HCT116 (cell line): ENCODE data around the gene CTDSPL2. TPM values are rescaled to one million over a fixed set of nuclear protein-coding genes. Genes with fewer than 3 reads are reported as not detected.
A peak's percentile ranks its signal among the peaks of the same experiment; 100 is the strongest.

Experiments
- ATAC-seq: fragments of 200-7000 bp; cut with Tn5 transposase; 2 replicates; pipeline ENCODE4 v1.9.1; 2020; ENCODE audit warnings: mild to moderate bottlenecking, moderate library complexity
- BruUV-seq: library from RNA; stranded (reverse); fragments of 400-500 nt; replicated peaks from 2 replicates; lab custom pipeline; 2021; lab: Mats Ljungman, UMichigan
- CTCF ChIA-PET: fragments of 300-600 bp; sonication (Branson Sonifier 250); formaldehyde crosslinking; loops from one replicate; lab custom pipeline; 2021; ENCODE audit warnings: antibody characterized with exemption; lab: Charles Lee
- POLR2A ChIA-PET: fragments of 300-600, 350-600 bp; sonication (Branson Sonifier 250); formaldehyde crosslinking; loops from one replicate; lab custom pipeline; 2021; ENCODE audit warnings: antibody characterized with exemption; lab: Charles Lee
- RAD21 ChIA-PET, 2 experiments: fragments of 300-600 bp; sonication (Branson Sonifier 250); formaldehyde crosslinking; loops; one replicate each; lab custom pipeline; 2023; ENCODE audit warnings: low total read pairs in 2 of 2; ENCODE audit not compliant: uncharacterized antibody in 2 of 2, unreplicated experiment in 2 of 2, low non-redundant PET in 1 of 2; lab: Charles Lee
- DNase-seq: peaks from one replicate; pipeline ENCODE4 v3.0.0-alpha.2; 2010; ENCODE audit warnings: low read depth, low spot score
- H2AFZ ChIP-seq: fragments of 200-600 bp; shearing (Covaris generic), sonication (generic); 2 replicates; pipeline ENCODE4 v1.6.1; 2017; ENCODE audit warnings: low read depth, mixed run types, mixed read lengths, antibody characterized with exemption, low read length; ENCODE audit not compliant: poor library complexity, severe bottlenecking
- H3K27ac ChIP-seq: 2 replicates; pipeline ENCODE4 v1.5.1; 2012; ENCODE audit warnings: low read depth, low read length
- H3K27me3 ChIP-seq: fragments of 200-600 bp; sonication (generic); 2 replicates; pipeline ENCODE4 v1.6.1; 2016; ENCODE audit warnings: mixed run types, low read length, mixed read lengths; ENCODE audit not compliant: insufficient read depth
- H3K36me3 ChIP-seq, 2 experiments: fragments of 200-500 bp in 1 of 2; fragments of 200-600 bp in 1 of 2; sonication (Bioruptor generic) in 1 of 2; sonication (generic) in 1 of 2; 2 replicates each; pipeline versions ENCODE4 v1.5.1 to v1.6.1; 2014 to 2016; ENCODE audit warnings: low read length in 2 of 2, inconsistent platforms in 1 of 2, mixed read lengths in 1 of 2, mixed run types in 1 of 2; ENCODE audit not compliant: insufficient read depth in 2 of 2, control insufficient read depth in 1 of 2
- H3K4me1 ChIP-seq, 2 experiments: fragments of 200-600 bp in 1 of 2; sonication (generic) in 1 of 2; 2 replicates each; pipeline versions ENCODE4 v1.5.1 to v1.6.1; 2012 to 2017; ENCODE audit warnings: low read length in 2 of 2, inconsistent platforms in 1 of 2, mild to moderate bottlenecking in 1 of 2, mixed read lengths in 1 of 2, mixed run types in 1 of 2, moderate library complexity in 1 of 2; ENCODE audit not compliant: insufficient read depth in 2 of 2, control insufficient read depth in 1 of 2
- H3K4me2 ChIP-seq: fragments of 200-600 bp; sonication (generic); 2 replicates; pipeline ENCODE4 v1.6.1; 2017; ENCODE audit warnings: mixed run types, low read length, mixed read lengths
- H3K4me3 ChIP-seq, 2 experiments: fragments of 200-600 bp in 1 of 2; sonication (generic) in 1 of 2; replicated peaks in 1 of 2; 2 replicates each; pipeline ENCODE4 v1.5.1; 2011 to 2016; ENCODE audit warnings: low read length in 2 of 2, control low read depth in 1 of 2, low read depth in 1 of 2, mild to moderate bottlenecking in 1 of 2, mixed read lengths in 1 of 2, mixed run types in 1 of 2
- H3K79me2 ChIP-seq: fragments of 200-600 bp; sonication (generic); 2 replicates; pipeline ENCODE4 v1.6.1; 2017; ENCODE audit warnings: mild to moderate bottlenecking, mixed run types, low read length, moderate library complexity, mixed read lengths; ENCODE audit not compliant: insufficient read depth
- H3K9ac ChIP-seq: fragments of 200-600 bp; sonication (generic); 2 replicates; pipeline ENCODE4 v1.6.1; 2016; ENCODE audit warnings: low read length, mixed read lengths
- H3K9me2 ChIP-seq: fragments of 200-600 bp; sonication (generic), shearing (Covaris generic); 2 replicates; pipeline ENCODE4 v1.6.1; 2017; ENCODE audit warnings: mixed run types, mild to moderate bottlenecking, moderate library complexity; ENCODE audit not compliant: insufficient read depth
- H3K9me3 ChIP-seq, 2 experiments: fragments of 200-500 bp in 1 of 2; fragments of 200-600 bp in 1 of 2; sonication (Bioruptor generic) in 1 of 2; sonication (generic) in 1 of 2; 2 replicates each; pipeline ENCODE4 v1.6.1; 2014 to 2017; ENCODE audit warnings: low read length in 2 of 2, mixed read lengths in 2 of 2, inconsistent platforms in 1 of 2, low read depth in 1 of 2, mild to moderate bottlenecking in 1 of 2, mixed run types in 1 of 2, moderate library complexity in 1 of 2; ENCODE audit not compliant: control insufficient read depth in 1 of 2, insufficient read depth in 1 of 2
- H4K20me1 ChIP-seq: fragments of 200-600 bp; sonication (generic), shearing (Covaris generic); 2 replicates; pipeline ENCODE4 v1.6.1; 2017; ENCODE audit warnings: mixed run types, mild to moderate bottlenecking, moderate library complexity; ENCODE audit not compliant: insufficient read depth
- ATF3 ChIP-seq: IDR thresholded peaks from 2 replicates; pipeline ENCODE4 v1.6.1; 2012
- CBX3 ChIP-seq: IDR thresholded peaks from 2 replicates; pipeline ENCODE4 v1.6.1; 2012; ENCODE audit warnings: low read depth
- CEBPB ChIP-seq: IDR thresholded peaks from 2 replicates; pipeline ENCODE4 v1.6.1; 2012; ENCODE audit warnings: low read depth
- CTCF ChIP-seq, 3 experiments: fragments of 200-600 bp in 1 of 3; sonication (generic) in 1 of 3; IDR thresholded peaks in 2 of 3; conservative IDR thresholded peaks in 1 of 3; 2 replicates each; pipeline ENCODE4 v1.5.1; 2012 to 2017; ENCODE audit warnings: low read depth in 2 of 3, low read length in 2 of 3, antibody characterized with exemption in 1 of 3, borderline replicate concordance in 1 of 3, control low read depth in 1 of 3, mild to moderate bottlenecking in 1 of 3, mixed read lengths in 1 of 3, mixed run types in 1 of 3, moderate library complexity in 1 of 3; ENCODE audit not compliant: insufficient read depth in 1 of 3
- EZH2phosphoT487 ChIP-seq: fragments of 200-600 bp; IDR thresholded peaks from 2 replicates; pipeline ENCODE4 v1.6.1; 2018; ENCODE audit warnings: antibody characterized with exemption, borderline replicate concordance
- FOSL1 ChIP-seq: IDR thresholded peaks from 2 replicates; pipeline ENCODE4 v1.6.1; 2012; ENCODE audit warnings: low read depth
- POLR2A ChIP-seq: IDR thresholded peaks from 2 replicates; pipeline ENCODE4 v1.7.0; 2011; ENCODE audit warnings: borderline replicate concordance; ENCODE audit not compliant: insufficient read depth, insufficient read length; ENCODE audit errors: extremely low read depth
- TCF7L2 ChIP-seq: IDR thresholded peaks from 2 replicates; pipeline ENCODE4 v1.7.0; 2011; ENCODE audit warnings: borderline replicate concordance, inconsistent platforms; ENCODE audit not compliant: insufficient read depth, insufficient read length; ENCODE audit errors: extremely low read depth
- YY1 ChIP-seq: IDR thresholded peaks from 2 replicates; pipeline ENCODE4 v1.6.1; 2011; ENCODE audit warnings: low read length, low read depth, moderate library complexity, mild to moderate bottlenecking; ENCODE audit not compliant: insufficient replicate concordance; ENCODE audit errors: extremely low read depth
- ZFX ChIP-seq: fragments of 450-650 bp; IDR thresholded peaks from 2 replicates; pipeline ENCODE4 v1.6.1; 2017
- intact Hi-C: fragments of 100-400 bp; cut with micrococcal nuclease; formaldehyde crosslinking; loops from 2 replicates; pipeline ENCODE4 v1.10.0; 2022
- total RNA-seq: library from RNA; stranded (reverse); gene quantifications from one replicate; pipeline ENCODE4 v1.2.1, GENCODE V29; 2021; ENCODE audit not compliant: unreplicated experiment
- TF ChIP-seq, protein P1 (sequence below): IDR thresholded peaks from 2 replicates; pipeline ENCODE4 v1.6.1; 2012; ENCODE audit warnings: low read depth

The CTDSPL2 gene
- total RNA-seq, 1 experiment from 2014 or later: 56.0 TPM

DNA sequence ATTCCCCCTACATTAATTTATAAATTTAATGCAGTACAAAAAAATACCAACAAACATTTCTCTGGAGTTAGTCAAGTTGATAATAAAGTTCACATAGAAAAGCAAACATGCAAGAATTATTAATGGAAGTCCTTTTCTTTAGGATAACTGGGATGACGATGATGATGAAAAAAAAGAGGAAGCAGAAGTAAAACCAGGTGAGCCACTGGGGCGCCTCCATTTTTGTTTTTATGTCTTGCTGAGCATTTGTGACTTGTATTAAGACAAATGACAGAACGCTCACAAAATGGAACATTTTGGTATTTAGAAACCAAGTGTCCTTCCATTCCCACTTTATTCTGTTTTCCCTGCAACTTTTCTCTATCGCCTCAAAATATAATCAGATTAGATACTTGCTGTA is 123.3 kb downstream of the CTDSPL2 start:
- H3K79me2 ChIP-seq: peaks cover 98% of the 10 kb centered on the region
- ATAC-seq: no peak
- no peaks in the 10 kb centered on the region for H3K9me2 ChIP-seq
- CTCF ChIA-PET: interaction anchor here (1.3 kb wide), 1 partner anchor 28 kb away, joined by 3 read pairs; no protein-coding TSS in a partner anchor
- BruUV-seq: no TSS peak
- POLR2A ChIA-PET: no interaction called here
- no peak overlapping the region for H3K27ac ChIP-seq
- H2AFZ ChIP-seq: no peak overlapping the region
- H3K4me3 ChIP-seq: no peak overlapping the region
- H4K20me1 ChIP-seq: peaks cover 39% of the 10 kb centered on the region
- no peak for DNase-seq
- peaks cover 37 to 49% of the 10 kb centered on the region in 2 experiments for H3K36me3 ChIP-seq
- intact Hi-C loops: loop anchor here (10.0 kb wide), 1 partner anchor 676 kb away; no protein-coding TSS in a partner anchor
- no peaks in the 10 kb centered on the region for H3K9me3 ChIP-seq
- RAD21 ChIA-PET: no interaction called here
- H3K27me3 ChIP-seq: no peaks in the 10 kb centered on the region
- TF ChIP-seq POLR2A: no peak
- TF ChIP-seq ATF3: no peak
- no peak for TF ChIP-seq CTCF (IDR thresholded peaks at IDR 0.05 in 2 of 3, conservative IDR thresholded peaks at IDR 0.05 in 1 of 3; ENCODE audit: borderline replicate concordance in 1 of 3, insufficient read depth in 1 of 3, low read depth in 2 of 3, low read length in 2 of 3)
- no peak for TF ChIP-seq TCF7L2
- TF ChIP-seq, all 23 proteins: peak for 0
- Histone ChIP-seq H3K9ac (no peak overlapping the region), H3K4me2 (no peak overlapping the region), H3K4me1 (peaks cover 0 to 2% of the 10 kb centered on the region in 2 experiments; a peak in 1 of 4 replicates)

DNA sequence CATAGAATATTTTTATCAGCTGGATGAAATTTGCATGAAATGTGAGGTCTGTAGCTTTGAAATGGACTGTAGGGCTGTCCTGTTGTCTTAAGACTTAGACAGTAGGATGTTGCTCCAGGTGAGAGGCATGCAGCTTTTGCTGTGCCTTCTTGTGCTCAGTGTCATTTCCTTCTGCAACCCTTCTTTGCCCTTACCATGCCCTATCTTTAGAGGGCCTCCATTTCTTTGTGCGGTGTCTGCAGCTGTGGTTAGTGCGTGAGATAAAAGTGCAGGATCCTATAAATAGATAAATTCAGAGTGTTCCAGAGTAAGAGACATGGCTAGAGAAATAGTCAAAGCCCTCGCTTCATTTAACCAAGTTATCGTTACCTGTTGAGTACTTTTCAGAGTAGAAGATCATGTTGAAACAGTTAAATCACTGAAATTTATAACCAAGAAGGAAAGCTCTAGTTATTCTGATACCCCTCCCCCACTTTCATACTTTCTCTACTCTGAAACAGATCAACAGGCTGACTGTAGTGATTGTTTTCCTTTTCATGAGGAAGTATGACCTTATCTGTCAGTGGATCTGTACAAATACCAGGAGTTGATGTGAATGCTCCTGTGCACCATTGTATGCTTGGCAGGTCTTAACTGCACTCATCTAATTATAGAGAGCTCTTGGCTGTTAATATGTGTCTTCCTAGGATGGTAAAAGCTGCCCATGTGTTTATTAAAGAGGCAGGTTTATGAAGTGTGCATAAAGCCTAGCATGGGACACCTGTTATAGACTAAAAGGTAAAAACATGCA is 127.7 kb downstream of the CTDSPL2 start:
- no peak overlapping the region for H3K27ac ChIP-seq
- H3K79me2 ChIP-seq: peaks cover 90% of the 10 kb centered on the region
- no peak overlapping the region for H3K4me3 ChIP-seq
- H2AFZ ChIP-seq: no peak overlapping the region
- no peaks in the 10 kb centered on the region for H3K9me3 ChIP-seq
- ATAC-seq (no peak), DNase-seq (no peak)
- POLR2A ChIA-PET: no interaction called here
- no peak overlapping the region for H3K9ac ChIP-seq
- H3K4me1 ChIP-seq: no peaks in the 10 kb centered on the region; a peak in 1 of 4 replicates
- TSS peak; percentile 8 for BruUV-seq
- intact Hi-C loops: loop anchor here (10.0 kb wide), 1 partner anchor 680 kb away; no protein-coding TSS in a partner anchor
- H3K9me2 ChIP-seq: no peaks in the 10 kb centered on the region
- H3K4me2 ChIP-seq: no peak overlapping the region
- no peaks in the 10 kb centered on the region for H3K27me3 ChIP-seq
- H3K36me3 ChIP-seq: peaks cover 61 to 68% of the 10 kb centered on the region in 2 experiments
- RAD21 ChIA-PET: no interaction called here
- H4K20me1 ChIP-seq: peaks cover 24% of the 10 kb centered on the region; the same call in 1 of the 2 replicates
- CTCF ChIA-PET: interaction anchor here (1.7 kb wide), 1 partner anchor 9 kb away, joined by 8 read pairs; no protein-coding TSS in a partner anchor
- no peak for TF ChIP-seq FOSL1
- no peak for TF ChIP-seq EZH2phosphoT487
- TF ChIP-seq ZFX: no peak
- TF ChIP-seq, protein P1, sequence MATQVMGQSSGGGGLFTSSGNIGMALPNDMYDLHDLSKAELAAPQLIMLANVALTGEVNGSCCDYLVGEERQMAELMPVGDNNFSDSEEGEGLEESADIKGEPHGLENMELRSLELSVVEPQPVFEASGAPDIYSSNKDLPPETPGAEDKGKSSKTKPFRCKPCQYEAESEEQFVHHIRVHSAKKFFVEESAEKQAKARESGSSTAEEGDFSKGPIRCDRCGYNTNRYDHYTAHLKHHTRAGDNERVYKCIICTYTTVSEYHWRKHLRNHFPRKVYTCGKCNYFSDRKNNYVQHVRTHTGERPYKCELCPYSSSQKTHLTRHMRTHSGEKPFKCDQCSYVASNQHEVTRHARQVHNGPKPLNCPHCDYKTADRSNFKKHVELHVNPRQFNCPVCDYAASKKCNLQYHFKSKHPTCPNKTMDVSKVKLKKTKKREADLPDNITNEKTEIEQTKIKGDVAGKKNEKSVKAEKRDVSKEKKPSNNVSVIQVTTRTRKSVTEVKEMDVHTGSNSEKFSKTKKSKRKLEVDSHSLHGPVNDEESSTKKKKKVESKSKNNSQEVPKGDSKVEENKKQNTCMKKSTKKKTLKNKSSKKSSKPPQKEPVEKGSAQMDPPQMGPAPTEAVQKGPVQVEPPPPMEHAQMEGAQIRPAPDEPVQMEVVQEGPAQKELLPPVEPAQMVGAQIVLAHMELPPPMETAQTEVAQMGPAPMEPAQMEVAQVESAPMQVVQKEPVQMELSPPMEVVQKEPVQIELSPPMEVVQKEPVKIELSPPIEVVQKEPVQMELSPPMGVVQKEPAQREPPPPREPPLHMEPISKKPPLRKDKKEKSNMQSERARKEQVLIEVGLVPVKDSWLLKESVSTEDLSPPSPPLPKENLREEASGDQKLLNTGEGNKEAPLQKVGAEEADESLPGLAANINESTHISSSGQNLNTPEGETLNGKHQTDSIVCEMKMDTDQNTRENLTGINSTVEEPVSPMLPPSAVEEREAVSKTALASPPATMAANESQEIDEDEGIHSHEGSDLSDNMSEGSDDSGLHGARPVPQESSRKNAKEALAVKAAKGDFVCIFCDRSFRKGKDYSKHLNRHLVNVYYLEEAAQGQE: no peak
- no peak for TF ChIP-seq CEBPB
- no peak for TF ChIP-seq CBX3
- TF ChIP-seq YY1: no peak
